Lower lobe of right lung (tissue), 2 donors: ENCODE results near the gene SOBP. TPM values are rescaled to one million over a fixed set of nuclear protein-coding genes. Genes with fewer than 3 reads are reported as not detected.

Experiments
- ATAC-seq, 2 donors: fragments of 200-7000 bp; cut with Tn5 transposase; one replicate each; pipeline ENCODE4 v1.9.1; 2020 to 2022; ENCODE audit warnings: mild to moderate bottlenecking in 2 of 2, moderate library complexity in 2 of 2
- DNase-seq: peaks from one replicate; pipeline ENCODE4 v3.0.0-alpha.2; 2020
- H3K27ac ChIP-seq: fragments of 200-600 bp; one replicate; pipeline ENCODE4 v1.8.0; 2022
- H3K27me3 ChIP-seq: fragments of 200-600 bp; one replicate; pipeline ENCODE4 v1.8.0; 2022; ENCODE audit warnings: low read depth
- H3K36me3 ChIP-seq: fragments of 200-600 bp; one replicate; pipeline ENCODE4 v1.8.0; 2022; ENCODE audit warnings: mild to moderate bottlenecking
- H3K4me1 ChIP-seq: fragments of 200-600 bp; one replicate; pipeline ENCODE4 v1.8.0; 2022
- H3K4me3 ChIP-seq: fragments of 200-600 bp; one replicate; pipeline ENCODE4 v1.8.0; 2022; ENCODE audit warnings: mild to moderate bottlenecking
- H3K9me3 ChIP-seq: fragments of 200-600 bp; one replicate; pipeline ENCODE4 v1.8.0; 2022
- intact Hi-C: fragments of 100-400 bp; cut with DNase I; formaldehyde crosslinking; loops from one replicate; pipeline ENCODE4 v1.11.0; 2022
- total RNA-seq: library from RNA; stranded (reverse); fragmentation: NEBNext Ultra II Directional; extraction: Animal tissue kit (Norgen Biotek cat#: 25700); gene quantifications from one replicate; pipeline ENCODE4 v1.2.1, GENCODE V29; 2021
- TF ChIP-seq, protein P1 (sequence below): fragments of 200-600 bp; IDR thresholded peaks from one replicate; pipeline ENCODE4 v1.8.0; 2022; ENCODE audit warnings: antibody characterized with exemption, mild to moderate bottlenecking
- donor health status: DM: no; HTN: yes; CAD: no; lungs with severe emphysema.

SOBP gene
- total RNA-seq, 1 donor from 2014 or later: 6.9 TPM

DNA sequence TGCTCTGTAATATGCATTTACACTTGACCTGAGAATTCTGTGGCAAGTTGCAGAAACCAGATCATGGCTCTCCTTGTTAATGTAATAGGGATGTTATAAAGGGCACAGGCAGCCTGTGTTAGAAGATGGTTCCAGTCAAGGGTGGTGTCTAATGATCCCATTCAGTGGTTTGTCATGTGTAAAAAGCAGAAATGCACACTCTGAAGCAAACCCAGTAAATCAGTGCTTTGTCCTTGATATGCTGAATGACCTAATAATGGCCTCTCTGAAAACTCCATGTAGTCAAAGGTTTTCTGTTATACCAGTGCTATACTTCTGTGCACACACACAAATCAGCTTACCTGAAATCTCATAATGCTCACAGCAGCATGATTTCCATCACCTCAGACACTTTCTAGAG, 66.2 kb downstream of the SOBP start:
- H3K27me3 ChIP-seq: no peaks in the 10 kb centered on the region
- H3K4me1 ChIP-seq: no peaks in the 10 kb centered on the region
- no peaks in the 10 kb centered on the region for H3K36me3 ChIP-seq
- no peak overlapping the region for H3K27ac ChIP-seq
- no peak overlapping the region for H3K4me3 ChIP-seq
- intact Hi-C loops: no loop called here
- H3K9me3 ChIP-seq: no peaks in the 10 kb centered on the region
- DNase-seq (no peak), ATAC-seq (no peak)
- TF ChIP-seq, protein P1, sequence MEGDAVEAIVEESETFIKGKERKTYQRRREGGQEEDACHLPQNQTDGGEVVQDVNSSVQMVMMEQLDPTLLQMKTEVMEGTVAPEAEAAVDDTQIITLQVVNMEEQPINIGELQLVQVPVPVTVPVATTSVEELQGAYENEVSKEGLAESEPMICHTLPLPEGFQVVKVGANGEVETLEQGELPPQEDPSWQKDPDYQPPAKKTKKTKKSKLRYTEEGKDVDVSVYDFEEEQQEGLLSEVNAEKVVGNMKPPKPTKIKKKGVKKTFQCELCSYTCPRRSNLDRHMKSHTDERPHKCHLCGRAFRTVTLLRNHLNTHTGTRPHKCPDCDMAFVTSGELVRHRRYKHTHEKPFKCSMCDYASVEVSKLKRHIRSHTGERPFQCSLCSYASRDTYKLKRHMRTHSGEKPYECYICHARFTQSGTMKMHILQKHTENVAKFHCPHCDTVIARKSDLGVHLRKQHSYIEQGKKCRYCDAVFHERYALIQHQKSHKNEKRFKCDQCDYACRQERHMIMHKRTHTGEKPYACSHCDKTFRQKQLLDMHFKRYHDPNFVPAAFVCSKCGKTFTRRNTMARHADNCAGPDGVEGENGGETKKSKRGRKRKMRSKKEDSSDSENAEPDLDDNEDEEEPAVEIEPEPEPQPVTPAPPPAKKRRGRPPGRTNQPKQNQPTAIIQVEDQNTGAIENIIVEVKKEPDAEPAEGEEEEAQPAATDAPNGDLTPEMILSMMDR: no peak

DNA sequence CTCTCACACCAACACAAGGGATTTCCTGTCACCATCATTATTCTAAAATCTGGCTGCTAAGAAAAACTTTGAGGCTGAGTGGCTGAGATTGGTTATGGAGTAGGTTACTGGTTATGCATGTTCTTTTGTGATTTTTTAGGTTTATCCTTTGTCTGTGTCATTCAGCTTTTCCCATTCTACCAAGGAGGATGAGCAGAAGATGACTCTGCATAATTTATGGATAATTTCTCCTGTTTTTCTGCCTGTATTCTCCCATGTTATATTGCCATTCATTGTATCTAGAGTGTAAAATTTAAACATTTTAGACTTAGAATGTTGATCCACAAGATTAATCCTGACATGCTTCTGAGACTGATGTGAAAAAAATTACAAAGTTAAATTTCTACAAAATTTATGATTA, 67.8 kb downstream of the SOBP start:
- TF ChIP-seq, protein P1: no peak
- Histone ChIP-seq H3K4me1 (no peaks in the 10 kb centered on the region), H3K36me3 (no peaks in the 10 kb centered on the region), H3K27me3 (no peaks in the 10 kb centered on the region), H3K9me3 (no peaks in the 10 kb centered on the region), H3K4me3 (no peak overlapping the region), H3K27ac (no peak overlapping the region)
- intact Hi-C loops: no loop called here
- DNase-seq (no peak), ATAC-seq (no peak)

DNA sequence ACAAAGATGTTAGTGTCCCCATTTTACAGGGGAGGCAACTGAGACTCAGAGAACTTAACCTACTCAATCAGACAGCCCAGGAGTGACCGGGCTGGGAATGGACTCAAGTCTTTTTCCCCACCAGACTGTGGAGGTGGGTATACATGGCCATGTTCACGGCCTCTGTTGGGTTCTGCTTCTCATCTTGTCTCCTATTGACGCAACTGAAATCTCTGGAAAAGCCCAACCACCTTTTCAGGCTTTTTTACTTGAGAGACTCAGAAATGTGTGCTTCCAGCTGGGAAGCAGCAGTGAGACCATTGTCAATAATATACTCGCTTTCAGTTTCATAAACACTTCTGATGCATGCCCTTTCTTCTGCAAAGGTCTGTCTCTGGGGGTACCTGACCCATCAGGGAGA, 70.7 kb downstream of the SOBP start:
- no peak for ATAC-seq

GRCh38 chr6:107561306-107561705, 71.4 kb downstream of the SOBP start:
- ATAC-seq (no peak), DNase-seq (no peak)
- Histone ChIP-seq H3K4me3 (no peak overlapping the region), H3K4me1 (no peaks in the 10 kb centered on the region), H3K9me3 (no peaks in the 10 kb centered on the region), H3K36me3 (no peaks in the 10 kb centered on the region), H3K27ac (no peak overlapping the region), H3K27me3 (no peaks in the 10 kb centered on the region)
- intact Hi-C loops: no loop called here
- TF ChIP-seq, protein P1: no peak

More for the DNA sequence above, 70.7 kb downstream of the SOBP start:
- no peaks in the 10 kb centered on the region for H3K27me3 ChIP-seq
- no peaks in the 10 kb centered on the region for H3K4me1 ChIP-seq
- no peak overlapping the region for H3K27ac ChIP-seq
- TF ChIP-seq, protein P1: no peak
- no peaks in the 10 kb centered on the region for H3K9me3 ChIP-seq
- H3K4me3 ChIP-seq: no peak overlapping the region
- intact Hi-C loops: no loop called here
- DNase-seq: no peak
- H3K36me3 ChIP-seq: no peaks in the 10 kb centered on the region

DNA sequence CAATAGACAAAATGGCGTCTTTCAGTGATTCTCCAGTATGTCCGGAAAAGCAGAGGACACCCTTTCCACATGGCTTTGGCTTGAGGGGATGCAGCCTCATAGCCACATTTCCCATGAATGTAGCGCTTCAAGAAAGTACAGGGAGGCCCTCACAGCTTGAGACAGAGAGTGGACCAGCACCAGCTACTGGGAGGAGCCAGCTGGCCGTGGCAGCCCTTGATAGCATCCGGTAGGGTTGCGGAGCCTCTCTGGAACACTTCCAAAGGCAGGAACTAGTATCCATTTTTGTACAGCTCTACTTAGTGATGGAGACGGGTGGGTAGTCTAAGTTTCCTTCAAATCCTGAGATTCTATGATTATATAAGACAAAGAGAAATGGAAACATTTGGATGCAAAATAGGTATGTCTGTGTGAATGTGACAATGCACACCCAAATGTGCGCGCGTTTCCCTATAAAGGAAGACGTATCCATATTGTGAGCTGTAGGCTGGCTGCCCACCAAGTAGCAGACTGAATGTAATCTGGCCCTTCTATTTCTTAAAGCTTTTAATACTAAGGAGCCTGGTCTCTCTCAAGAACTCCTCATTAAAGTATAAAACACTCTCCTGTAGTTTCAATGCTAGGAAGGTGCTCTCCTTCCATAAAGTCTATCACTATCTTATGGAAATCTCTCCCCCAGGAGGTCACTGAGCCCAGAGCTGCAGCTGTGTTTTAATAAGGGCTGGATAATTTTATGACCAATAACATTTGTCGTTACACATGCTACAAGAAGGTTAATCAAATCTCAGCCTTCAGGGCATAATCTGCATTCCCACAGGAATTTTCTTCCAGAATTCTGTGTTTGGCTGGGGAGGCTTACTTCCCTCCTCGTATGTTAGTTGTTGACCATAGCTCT, 74.0 kb downstream of the SOBP start:
- DNase-seq (no peak), ATAC-seq (no peak)
- Histone ChIP-seq H3K27ac (no peak overlapping the region), H3K9me3 (no peaks in the 10 kb centered on the region), H3K4me1 (no peaks in the 10 kb centered on the region), H3K27me3 (no peaks in the 10 kb centered on the region), H3K36me3 (no peaks in the 10 kb centered on the region), H3K4me3 (no peak overlapping the region)
- intact Hi-C loops: no loop called here
- TF ChIP-seq, protein P1: no peak
